Activated effector memory CD4-positive, alpha-beta T cell treated with Interleukin-2 at 50 U/mL for 16 hours (primary cell): Measurements from ENCODE around the gene MAN2B2.
"Not testable (repeated sequence)": the region's sequence is repeated elsewhere in the genome, so short reads cannot be mapped to it uniquely, and the experiment has no call there.

Experiments
- DNase-seq: peaks from one replicate; pipeline ENCODE4 v3.0.0-alpha.2; 2020

Gene MAN2B2

GRCh38 chr4:6647169-6647568 lies 72.2 kb downstream of the MAN2B2 start:
- no peak for DNase-seq

- DNase-seq: no peak
These were observed 72.7 kb downstream of the MAN2B2 start for GRCh38 chr4:6647582-6648230.

GRCh38 chr4:6649216-6649615 lies 74.2 kb downstream of the MAN2B2 start:
- DNase-seq: no peak

- DNase-seq: not testable (repeated sequence)
These were observed 79.2 kb downstream of the MAN2B2 start for GRCh38 chr4:6654211-6654610.

GRCh38 chr4:6655291-6655690 lies 80.3 kb downstream of the MAN2B2 start:
- not testable (repeated sequence) for DNase-seq

GRCh38 chr4:6655924-6656323 lies 80.9 kb downstream of the MAN2B2 start:
- no peak for DNase-seq

GRCh38 chr4:6657242-6658208 lies 82.5 kb downstream of the MAN2B2 start:
- DNase-seq: no peak

- no peak for DNase-seq
These were observed 83.2 kb downstream of the MAN2B2 start for GRCh38 chr4:6658209-6658595.

GRCh38 chr4:6658597-6659075 lies 83.6 kb downstream of the MAN2B2 start:
- DNase-seq: peak; percentile 45

GRCh38 chr4:6659897-6660296 lies 84.9 kb downstream of the MAN2B2 start:
- DNase-seq: no peak

- no peak for DNase-seq
These were observed 85.4 kb downstream of the MAN2B2 start for GRCh38 chr4:6660430-6660829.

- no peak for DNase-seq
These were observed 87.6 kb downstream of the MAN2B2 start for GRCh38 chr4:6662591-6662990.

- no peak for DNase-seq
These were observed 88.8 kb downstream of the MAN2B2 start for GRCh38 chr4:6663596-6664393.

GRCh38 chr4:6665320-6665654 lies 90.3 kb downstream of the MAN2B2 start:
- DNase-seq: no peak

GRCh38 chr4:6668391-6668790 lies 93.4 kb downstream of the MAN2B2 start:
- no peak for DNase-seq

- no peak for DNase-seq
These were observed 96.7 kb downstream of the MAN2B2 start for GRCh38 chr4:6671648-6672047.

GRCh38 chr4:6672131-6672530 lies 97.1 kb downstream of the MAN2B2 start:
- no peak for DNase-seq

GRCh38 chr4:6672541-6673190 lies 97.7 kb downstream of the MAN2B2 start:
- not testable (repeated sequence) for DNase-seq
